ENCODE data around the gene HHLA2.
"Not testable (repeated sequence)": the region's sequence is repeated elsewhere in the genome, so short reads cannot be mapped to it uniquely, and the experiment has no call there.

The HHLA2 gene

GRCh38 chr3:108287146-108287545, 9.2 kb upstream of the HHLA2 start:
- Mint-ChIP-seq H3K27ac (no peak overlapping the region), H3K9me3 (no peaks in the 10 kb centered on the region), H3K36me3 (ENCODE audit: low read depth) (no peaks in the 10 kb centered on the region), H3K4me3 (no peak overlapping the region), H3K4me1 (ENCODE audit: low read depth) (peaks cover 14% of the 10 kb centered on the region), H3K27me3 (no peaks in the 10 kb centered on the region)
- intact Hi-C loops (cut with micrococcal nuclease) = no loop called here

GRCh38 chr3:108288193-108288592, 8.2 kb upstream of the HHLA2 start:
- H3K4me3 Mint-ChIP-seq; H3K27me3 Mint-ChIP-seq; H3K27ac Mint-ChIP-seq; H3K9me3 Mint-ChIP-seq; H3K36me3 Mint-ChIP-seq (ENCODE audit: low read depth); intact Hi-C loops (cut with micrococcal nuclease): not testable (repeated sequence)
- peaks cover 25% of the 10 kb centered on the region for H3K4me1 Mint-ChIP-seq (ENCODE audit: low read depth)

- intact Hi-C loops (cut with micrococcal nuclease) = no loop called here
- H3K4me3 Mint-ChIP-seq = no peak overlapping the region
- no peak overlapping the region for H3K27ac Mint-ChIP-seq
- H3K4me1 Mint-ChIP-seq (ENCODE audit: low read depth) = peaks cover 34% of the 10 kb centered on the region
- H3K27me3 Mint-ChIP-seq = no peaks in the 10 kb centered on the region
- no peaks in the 10 kb centered on the region for H3K9me3 Mint-ChIP-seq
- no peaks in the 10 kb centered on the region for H3K36me3 Mint-ChIP-seq (ENCODE audit: low read depth)
Measured at GRCh38 chr3:108289159-108289558, 7.2 kb upstream of the HHLA2 start.

DNA sequence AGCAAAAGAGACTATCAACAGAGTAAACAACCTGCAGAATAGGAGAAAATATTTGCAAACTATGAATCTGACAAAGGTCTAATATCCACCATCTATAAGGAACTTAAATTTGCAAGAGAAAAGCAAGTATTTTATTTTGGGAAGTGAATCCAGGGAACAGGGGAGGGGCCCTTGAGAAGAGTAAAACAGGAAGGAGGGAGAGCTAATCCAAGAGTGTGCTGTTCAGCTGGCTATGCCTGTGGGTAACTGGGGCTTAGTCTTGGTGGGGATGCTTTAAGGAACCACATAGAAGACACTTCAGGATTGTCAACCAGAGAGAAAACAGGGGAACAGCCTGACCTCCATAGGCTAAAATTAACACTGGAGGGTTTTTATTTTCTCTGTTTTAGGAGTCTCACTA, 3.9 kb upstream of the HHLA2 start:
- Mint-ChIP-seq H3K9me3 (no peaks in the 10 kb centered on the region), H3K4me3 (peak overlapping the region; percentile 20), H3K4me1 (ENCODE audit: low read depth) (peaks cover 57% of the 10 kb centered on the region), H3K36me3 (ENCODE audit: low read depth) (no peaks in the 10 kb centered on the region), H3K27ac (peak overlapping the region; percentile 85), H3K27me3 (no peaks in the 10 kb centered on the region)
- intact Hi-C loops (cut with micrococcal nuclease) = loop anchor here (2.0 to 5.0 kb wide), 2 partner anchors 70 to 200 kb away; partner anchors contain the start of genes CD47 and IFT57

DNA sequence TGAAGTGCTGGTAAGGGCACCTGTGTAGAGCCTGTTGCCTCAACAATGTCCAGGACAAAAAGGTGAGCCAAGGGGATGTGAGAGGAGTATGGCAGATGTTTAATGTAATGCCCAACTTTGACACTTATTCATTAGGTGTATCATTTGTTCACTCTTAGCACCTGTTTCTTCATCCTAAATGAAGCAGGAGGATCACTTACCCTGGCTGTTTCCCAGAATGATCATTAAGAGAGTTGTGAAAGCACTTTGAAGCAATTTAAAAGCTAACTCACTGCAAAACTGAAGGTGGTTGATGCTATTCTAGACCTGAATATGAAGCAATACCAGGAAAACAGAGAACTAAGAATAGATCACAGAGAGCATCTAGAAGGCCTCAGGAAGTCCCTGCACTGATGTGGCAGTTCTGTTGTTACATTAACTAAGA, 3.4 kb upstream of the HHLA2 start:
- Mint-ChIP-seq H3K9me3 (no peaks in the 10 kb centered on the region), H3K27me3 (no peaks in the 10 kb centered on the region), H3K27ac (peak overlapping the region; percentile 85), H3K4me3 (peak overlapping the region; percentile 20), H3K4me1 (ENCODE audit: low read depth) (peaks cover 57% of the 10 kb centered on the region), H3K36me3 (ENCODE audit: low read depth) (no peaks in the 10 kb centered on the region)
- intact Hi-C loops (cut with micrococcal nuclease) = loop anchor here (2.0 to 5.0 kb wide), 2 partner anchors 70 to 201 kb away; partner anchors contain the start of genes CD47 and IFT57

DNA sequence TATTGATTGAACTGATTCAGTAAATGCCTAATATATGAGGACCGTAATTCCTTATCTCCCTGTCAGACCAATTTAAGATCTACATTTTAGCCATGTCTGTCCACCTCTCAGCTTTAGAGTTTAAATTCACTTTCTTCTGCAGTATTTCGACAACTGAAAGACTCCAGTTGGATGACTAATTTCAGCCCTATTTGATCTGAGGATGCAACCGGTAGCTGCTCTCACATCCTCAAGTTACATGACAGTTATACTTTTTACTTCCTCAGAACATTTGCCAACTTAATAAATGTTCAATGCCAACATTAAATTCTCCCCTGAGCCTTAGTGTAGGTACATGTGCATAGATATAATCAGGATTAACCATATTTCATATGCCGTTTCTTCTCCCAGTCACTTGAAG, 2.5 kb upstream of the HHLA2 start:
- Mint-ChIP-seq H3K27ac (peak overlapping the region; percentile 85), H3K9me3 (no peaks in the 10 kb centered on the region), H3K36me3 (ENCODE audit: low read depth) (no peaks in the 10 kb centered on the region), H3K4me3 (peak overlapping the region; percentile 9), H3K27me3 (no peaks in the 10 kb centered on the region), H3K4me1 (ENCODE audit: low read depth) (peaks cover 57% of the 10 kb centered on the region)
- intact Hi-C loops (cut with micrococcal nuclease) = loop anchor here (2.0 to 5.0 kb wide), 2 partner anchors 71 to 202 kb away; partner anchors contain the start of genes CD47 and IFT57

DNA sequence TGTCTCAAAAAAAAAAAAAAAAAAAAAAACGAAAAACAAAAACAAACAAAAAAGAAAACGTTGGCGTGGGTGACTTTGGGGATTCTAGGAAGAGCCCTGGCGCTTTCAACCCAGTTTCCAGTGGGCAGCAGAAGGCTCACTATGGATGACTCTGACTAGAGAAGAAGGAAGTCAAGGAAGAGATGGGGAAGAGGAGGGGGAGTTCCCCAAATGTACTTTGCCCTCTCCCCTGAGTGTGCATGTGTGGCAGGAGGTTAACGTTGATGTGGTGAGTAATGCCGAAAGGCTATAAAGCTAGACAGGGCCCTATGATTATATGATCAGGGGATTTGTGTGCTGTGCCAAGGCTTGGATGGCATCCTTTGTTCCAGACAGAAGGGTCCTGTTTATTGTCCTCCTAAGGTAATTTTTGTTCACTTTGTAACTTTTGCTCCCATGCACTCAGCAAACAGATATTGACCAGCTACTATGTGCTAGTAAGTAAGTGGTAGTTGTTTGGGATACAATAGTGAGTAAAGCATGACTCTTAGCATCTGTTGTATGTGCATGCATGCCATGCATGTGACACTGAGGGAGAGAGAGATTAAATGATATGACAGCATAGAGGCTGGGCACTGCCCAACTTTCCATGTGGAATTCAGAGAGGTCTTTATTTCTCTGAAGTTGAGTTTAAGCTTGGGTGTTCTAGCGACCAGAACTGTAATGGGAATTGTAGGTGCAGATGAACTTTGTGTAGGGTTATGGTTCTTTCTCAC, 750 bp upstream of the HHLA2 start:
- no peaks in the 10 kb centered on the region for H3K27me3 Mint-ChIP-seq
- H3K9me3 Mint-ChIP-seq = no peaks in the 10 kb centered on the region
- intact Hi-C loops (cut with micrococcal nuclease) = no loop called here
- no peaks in the 10 kb centered on the region for H3K36me3 Mint-ChIP-seq (ENCODE audit: low read depth)
- no peak overlapping the region for H3K4me3 Mint-ChIP-seq
- peaks cover 63% of the 10 kb centered on the region for H3K4me1 Mint-ChIP-seq (ENCODE audit: low read depth)
- H3K27ac Mint-ChIP-seq = peak overlapping the region; percentile 89

- Mint-ChIP-seq H3K36me3 (ENCODE audit: low read depth) (no peaks in the 10 kb centered on the region), H3K4me3 (no peak overlapping the region), H3K4me1 (ENCODE audit: low read depth) (peaks cover 58% of the 10 kb centered on the region), H3K27ac (no peak overlapping the region), H3K9me3 (no peaks in the 10 kb centered on the region), H3K27me3 (no peaks in the 10 kb centered on the region)
- intact Hi-C loops (cut with micrococcal nuclease) = no loop called here
Measured at GRCh38 chr3:108297647-108298046, 1.3 kb downstream of the HHLA2 start.

DNA sequence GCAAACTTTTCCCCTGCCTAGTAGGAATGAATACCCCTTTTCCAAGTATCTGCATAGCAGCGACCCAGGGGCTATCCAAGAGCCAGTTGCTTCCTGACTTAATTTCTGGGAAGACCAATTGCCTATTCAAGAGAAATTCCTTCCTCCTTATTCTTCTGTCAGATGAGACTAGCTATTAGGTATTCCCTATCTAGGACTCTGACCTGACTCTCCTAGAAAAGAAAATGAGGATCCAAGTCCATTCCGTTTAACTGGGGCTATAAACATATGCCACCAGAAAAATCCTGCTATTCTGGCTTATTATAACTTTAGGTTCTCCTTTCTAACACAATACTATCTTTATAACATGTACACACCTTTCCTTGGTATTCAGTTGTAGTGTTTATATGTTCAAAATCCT, 1.7 kb downstream of the HHLA2 start:
- Mint-ChIP-seq H3K27me3 (no peaks in the 10 kb centered on the region), H3K27ac (no peak overlapping the region), H3K9me3 (no peaks in the 10 kb centered on the region), H3K4me1 (ENCODE audit: low read depth) (peaks cover 55% of the 10 kb centered on the region), H3K4me3 (no peak overlapping the region), H3K36me3 (ENCODE audit: low read depth) (no peaks in the 10 kb centered on the region)
- intact Hi-C loops (cut with micrococcal nuclease) = no loop called here

DNA sequence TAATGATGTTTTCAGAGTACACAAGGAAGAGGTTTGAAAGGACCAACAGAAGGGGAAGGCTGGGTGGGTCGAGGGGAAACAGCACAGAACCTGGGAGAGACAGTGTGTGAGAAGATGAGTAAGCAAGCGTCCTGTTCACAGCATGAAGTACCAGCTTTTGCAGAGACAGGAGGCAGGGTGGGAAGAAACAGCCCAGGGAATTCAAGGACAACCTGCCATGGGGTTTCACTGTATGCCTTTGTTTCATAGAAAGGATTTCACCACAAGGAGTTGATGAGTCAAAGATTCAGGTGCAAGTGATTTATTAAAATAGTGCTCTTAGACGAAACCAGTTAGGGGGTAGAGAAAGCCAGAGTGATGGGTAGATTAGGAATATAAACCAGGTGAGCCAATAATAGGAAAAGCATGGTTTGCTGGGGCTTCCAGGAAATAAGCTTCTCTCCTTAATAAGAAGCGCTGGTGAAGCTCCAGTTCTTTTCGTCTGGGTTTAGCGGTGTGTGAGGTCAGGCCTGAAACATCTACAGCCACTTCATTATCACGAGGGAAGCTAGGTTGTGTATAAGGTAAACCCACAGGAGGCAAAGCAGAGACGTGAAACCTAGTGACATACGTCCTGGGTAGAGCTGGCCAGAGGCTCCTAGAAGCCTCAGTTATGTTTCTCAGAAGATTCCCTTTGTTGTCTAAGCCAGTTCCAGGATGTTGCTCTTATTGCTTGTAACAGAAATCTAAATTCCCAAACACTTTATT, 3.9 kb downstream of the HHLA2 start:
- intact Hi-C loops (cut with micrococcal nuclease) = no loop called here
- Mint-ChIP-seq H3K4me1 (ENCODE audit: low read depth) (peaks cover 34% of the 10 kb centered on the region), H3K36me3 (ENCODE audit: low read depth) (no peaks in the 10 kb centered on the region), H3K4me3 (no peak overlapping the region), H3K27me3 (no peaks in the 10 kb centered on the region), H3K9me3 (no peaks in the 10 kb centered on the region), H3K27ac (no peak overlapping the region)

- intact Hi-C loops (cut with micrococcal nuclease) = no loop called here
- Mint-ChIP-seq H3K4me1 (ENCODE audit: low read depth) (peaks cover 32% of the 10 kb centered on the region), H3K4me3 (no peak overlapping the region), H3K36me3 (ENCODE audit: low read depth) (no peaks in the 10 kb centered on the region), H3K27ac (peak overlapping the region; percentile 33), H3K27me3 (no peaks in the 10 kb centered on the region), H3K9me3 (no peaks in the 10 kb centered on the region)
Measured at GRCh38 chr3:108301695-108302404, 5.5 kb downstream of the HHLA2 start.

DNA sequence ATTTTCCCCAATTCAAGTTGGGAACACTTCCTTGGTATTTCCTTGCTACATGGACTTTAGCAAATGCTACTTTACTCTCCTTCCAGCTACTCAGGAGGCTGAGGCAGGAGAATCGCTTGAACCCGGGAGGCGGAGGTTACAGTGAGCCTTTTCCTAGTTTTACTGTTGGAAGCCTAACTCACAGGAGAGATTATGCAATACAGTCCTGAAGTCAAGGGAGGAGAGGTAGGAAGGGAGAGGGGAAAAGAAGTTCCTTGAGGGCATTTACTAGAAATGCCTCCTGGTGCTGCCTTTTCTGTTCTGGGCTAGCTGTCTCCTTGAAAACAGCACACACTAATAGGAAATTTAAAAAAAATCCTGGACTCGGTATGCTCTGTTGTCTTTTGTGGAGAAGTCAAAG, 6.2 kb downstream of the HHLA2 start:
- H3K4me1 Mint-ChIP-seq (ENCODE audit: low read depth) = peaks cover 32% of the 10 kb centered on the region
- no peak overlapping the region for H3K4me3 Mint-ChIP-seq
- intact Hi-C loops (cut with micrococcal nuclease) = no loop called here

DNA sequence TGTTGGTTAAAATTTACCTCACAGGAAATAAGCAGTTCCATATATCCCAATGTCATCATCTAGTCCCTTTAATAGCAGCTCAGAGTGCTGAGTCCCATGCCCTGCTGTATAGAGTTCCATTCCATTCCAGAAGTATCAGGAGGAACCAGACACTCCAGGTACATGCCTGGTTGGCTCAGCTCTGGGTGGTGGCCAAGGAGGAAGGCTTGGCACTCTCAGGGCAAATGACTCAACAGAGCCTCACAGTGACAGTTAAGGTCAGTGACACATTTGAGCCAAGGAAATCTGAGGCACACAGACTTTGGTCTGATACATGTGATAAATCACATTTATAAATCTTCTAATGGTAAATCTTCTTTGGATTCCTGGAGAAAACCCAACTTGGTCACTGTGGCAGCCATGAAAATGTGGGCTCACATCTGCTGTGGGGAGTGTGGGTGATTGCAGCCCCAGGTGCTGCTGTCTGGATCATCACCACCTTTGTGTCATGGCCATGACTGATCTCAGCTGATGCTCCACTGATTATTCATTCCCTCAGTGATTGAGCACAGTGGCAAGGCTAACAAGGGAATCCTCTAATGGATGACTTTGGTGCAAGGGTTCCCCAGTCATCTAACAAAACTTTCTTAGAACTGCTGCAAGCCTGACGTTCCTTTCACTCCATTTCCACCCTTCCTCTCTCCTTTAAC, 9.3 kb downstream of the HHLA2 start:
- Mint-ChIP-seq H3K36me3 (ENCODE audit: low read depth) (no peaks in the 10 kb centered on the region), H3K27me3 (no peaks in the 10 kb centered on the region), H3K4me1 (ENCODE audit: low read depth) (peaks cover 27% of the 10 kb centered on the region), H3K9me3 (peaks cover 7% of the 10 kb centered on the region), H3K27ac (peak overlapping the region; percentile 1), H3K4me3 (no peak overlapping the region)
- intact Hi-C loops (cut with micrococcal nuclease) = no loop called here

More for the DNA sequence above, 6.2 kb downstream of the HHLA2 start:
- Mint-ChIP-seq H3K36me3 (ENCODE audit: low read depth) (no peaks in the 10 kb centered on the region), H3K27ac (no peak overlapping the region), H3K27me3 (no peaks in the 10 kb centered on the region), H3K9me3 (no peaks in the 10 kb centered on the region)
